Upper lobe of left lung (tissue), 6 donors: ENCODE results near the gene PLEKHA5. TPM values are rescaled to one million over a fixed set of nuclear protein-coding genes. Genes with fewer than 3 reads are reported as not detected.

Experiments used
- ATAC-seq, 2 donors: fragments of 200-7000 bp; cut with Tn5 transposase; one replicate each; pipeline ENCODE4 v1.9.1; 2022; ENCODE audit warnings: mild to moderate bottlenecking in 2 of 2, moderate library complexity in 2 of 2; ENCODE audit not compliant: low FRiP score in 2 of 2
- DNase-seq, 2 donors: peaks; one replicate each; pipeline ENCODE4 v3.0.0-alpha.2; 2019 to 2020
- H3K27ac ChIP-seq, 4 donors: fragments of 200-600 bp; sonication (generic); one replicate each; pipeline ENCODE4 v1.5.1; 2016 to 2019
- H3K27me3 ChIP-seq, 4 donors: fragments of 200-600 bp; sonication (generic); one replicate each; pipeline ENCODE4 v1.5.1; 2017 to 2019
- H3K36me3 ChIP-seq, 4 donors: fragments of 200-600 bp; sonication (generic); one replicate each; pipeline ENCODE4 v1.5.1; 2016 to 2019
- H3K4me1 ChIP-seq, 4 donors: fragments of 200-600 bp; sonication (generic); one replicate each; pipeline ENCODE4 v1.5.1; 2018 to 2019
- H3K4me3 ChIP-seq, 4 donors: fragments of 200-600 bp; sonication (generic); one replicate each; pipeline ENCODE4 v1.5.1; 2017 to 2019; ENCODE audit warnings: mild to moderate bottlenecking in 2 of 4, moderate library complexity in 1 of 4
- H3K9me3 ChIP-seq, 4 donors: fragments of 200-600 bp; sonication (generic); one replicate each; pipeline ENCODE4 v1.5.1; 2018 to 2019
- EP300 ChIP-seq, 4 donors: sonication (generic); formaldehyde crosslinking; IDR thresholded peaks; one replicate each; pipeline ENCODE4 v1.5.1; 2017; ENCODE audit warnings: antibody characterized with exemption in 4 of 4, control low read depth in 2 of 4
- POLR2A ChIP-seq, 4 donors: fragments of 450-650 bp; IDR thresholded peaks; one replicate each; pipeline ENCODE4 v1.5.1; 2016 to 2017; ENCODE audit warnings: antibody characterized with exemption in 4 of 4, mild to moderate bottlenecking in 2 of 4
- POLR2AphosphoS5 ChIP-seq, 2 donors: sonication (generic); formaldehyde crosslinking; IDR thresholded peaks; one replicate each; pipeline ENCODE4 v1.5.1; 2017; ENCODE audit warnings: antibody characterized with exemption in 2 of 2
- WGBS, 2 donors: methylation state at CpG; one replicate each; pipeline ENCODE4 v1.1.5; 2017 to 2018; 5-methylcytosine and 5-hydroxymethylcytosine counted together
- total RNA-seq, 6 donors: library from RNA; depleted of rRNA in 4 of 6; stranded (reverse); fragments of >200 nt in 4 of 6; gene quantifications; one replicate each; pipeline versions ENCODE4 v1.1.0 to v1.2.1, GENCODE V29; 2016 to 2021
- TF ChIP-seq, protein P1 (sequence below), 6 experiments: fragments of 450-650 bp in 4 of 6; fragments of 200-600 bp in 2 of 6; sonication (generic) in 2 of 6; IDR thresholded peaks; one replicate each; pipeline ENCODE4 v1.5.1; 2016 to 2019; ENCODE audit warnings: antibody characterized with exemption in 6 of 6
- donor health status: DM: no; HTN: no; CAD: no; lungs with moderate emphysema.
- donor health status: DM: no; HTN: yes; CAD: no; lungs with severe emphysema.

Gene PLEKHA5
- total RNA-seq, 6 donors from 2014 or later, result 18.5 to 89.6 (median 25.9) TPM

GRCh38 chr12:19105463-19105862 lies 24.1 kb upstream of the PLEKHA5 start:
- 64 to 85% methylated on average over 3 of the region's 3 CpGs for WGBS, 2 donors
- DNase-seq (peak in 1 of 2 donors; percentile 71), ATAC-seq (peak; percentile 63 to 92)
- Histone ChIP-seq H3K27me3 (no peaks in the 10 kb centered on the region), H3K4me1 (no peaks in the 10 kb centered on the region), H3K4me3 (no peak overlapping the region), H3K9me3 (no peaks in the 10 kb centered on the region), H3K27ac (no peak overlapping the region), H3K36me3 (no peaks in the 10 kb centered on the region)
- TF ChIP-seq, protein P1, sequence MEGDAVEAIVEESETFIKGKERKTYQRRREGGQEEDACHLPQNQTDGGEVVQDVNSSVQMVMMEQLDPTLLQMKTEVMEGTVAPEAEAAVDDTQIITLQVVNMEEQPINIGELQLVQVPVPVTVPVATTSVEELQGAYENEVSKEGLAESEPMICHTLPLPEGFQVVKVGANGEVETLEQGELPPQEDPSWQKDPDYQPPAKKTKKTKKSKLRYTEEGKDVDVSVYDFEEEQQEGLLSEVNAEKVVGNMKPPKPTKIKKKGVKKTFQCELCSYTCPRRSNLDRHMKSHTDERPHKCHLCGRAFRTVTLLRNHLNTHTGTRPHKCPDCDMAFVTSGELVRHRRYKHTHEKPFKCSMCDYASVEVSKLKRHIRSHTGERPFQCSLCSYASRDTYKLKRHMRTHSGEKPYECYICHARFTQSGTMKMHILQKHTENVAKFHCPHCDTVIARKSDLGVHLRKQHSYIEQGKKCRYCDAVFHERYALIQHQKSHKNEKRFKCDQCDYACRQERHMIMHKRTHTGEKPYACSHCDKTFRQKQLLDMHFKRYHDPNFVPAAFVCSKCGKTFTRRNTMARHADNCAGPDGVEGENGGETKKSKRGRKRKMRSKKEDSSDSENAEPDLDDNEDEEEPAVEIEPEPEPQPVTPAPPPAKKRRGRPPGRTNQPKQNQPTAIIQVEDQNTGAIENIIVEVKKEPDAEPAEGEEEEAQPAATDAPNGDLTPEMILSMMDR (IDR thresholded peaks at IDR 0.05), result no peak
- TF ChIP-seq EP300 (IDR thresholded peaks at IDR 0.05) (peak in 2 of 4 donors; percentile 30 to 59), POLR2A (IDR thresholded peaks at IDR 0.05) (no peak), POLR2AphosphoS5 (IDR thresholded peaks at IDR 0.05) (peak; percentile 24 to 27)

DNA sequence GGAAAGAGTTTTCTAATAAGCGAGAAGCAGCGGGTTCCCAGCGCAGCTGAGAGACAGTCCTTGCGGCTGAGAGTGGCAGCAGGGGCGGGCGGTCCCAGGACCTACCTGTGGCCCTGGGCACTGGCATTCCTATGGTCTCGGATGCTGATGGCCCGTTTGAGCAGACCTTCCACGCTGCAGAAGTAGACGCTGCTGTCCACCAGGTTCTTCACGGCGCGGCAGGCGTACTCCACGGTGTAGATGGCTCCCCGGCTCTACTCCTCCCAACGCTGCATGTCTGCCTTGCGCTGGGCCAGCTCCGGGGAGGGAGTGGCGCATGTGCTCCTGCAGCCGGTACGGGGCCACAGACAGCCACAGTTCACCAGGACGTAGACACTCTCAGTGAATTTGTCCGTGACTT lies 21.8 kb upstream of the PLEKHA5 start:
- H3K36me3 ChIP-seq, result no peaks in the 10 kb centered on the region
- ATAC-seq, result peak in 1 of 2 donors; percentile 71
- no peaks in the 10 kb centered on the region for H3K9me3 ChIP-seq
- no peaks in the 10 kb centered on the region for H3K4me1 ChIP-seq
- WGBS, 2 donors, result 92 to 96% methylated on average over 24 of the region's 24 CpGs
- H3K4me3 ChIP-seq, result no peak overlapping the region
- H3K27me3 ChIP-seq, result no peaks in the 10 kb centered on the region
- H3K27ac ChIP-seq, result no peak overlapping the region
- TF ChIP-seq EP300 (IDR thresholded peaks at IDR 0.05), result no peak
- TF ChIP-seq POLR2AphosphoS5 (IDR thresholded peaks at IDR 0.05), result no peak
- TF ChIP-seq, protein P1 (IDR thresholded peaks at IDR 0.05), result no peak
- peak in 1 of 2 donors; percentile 59 for DNase-seq

DNA sequence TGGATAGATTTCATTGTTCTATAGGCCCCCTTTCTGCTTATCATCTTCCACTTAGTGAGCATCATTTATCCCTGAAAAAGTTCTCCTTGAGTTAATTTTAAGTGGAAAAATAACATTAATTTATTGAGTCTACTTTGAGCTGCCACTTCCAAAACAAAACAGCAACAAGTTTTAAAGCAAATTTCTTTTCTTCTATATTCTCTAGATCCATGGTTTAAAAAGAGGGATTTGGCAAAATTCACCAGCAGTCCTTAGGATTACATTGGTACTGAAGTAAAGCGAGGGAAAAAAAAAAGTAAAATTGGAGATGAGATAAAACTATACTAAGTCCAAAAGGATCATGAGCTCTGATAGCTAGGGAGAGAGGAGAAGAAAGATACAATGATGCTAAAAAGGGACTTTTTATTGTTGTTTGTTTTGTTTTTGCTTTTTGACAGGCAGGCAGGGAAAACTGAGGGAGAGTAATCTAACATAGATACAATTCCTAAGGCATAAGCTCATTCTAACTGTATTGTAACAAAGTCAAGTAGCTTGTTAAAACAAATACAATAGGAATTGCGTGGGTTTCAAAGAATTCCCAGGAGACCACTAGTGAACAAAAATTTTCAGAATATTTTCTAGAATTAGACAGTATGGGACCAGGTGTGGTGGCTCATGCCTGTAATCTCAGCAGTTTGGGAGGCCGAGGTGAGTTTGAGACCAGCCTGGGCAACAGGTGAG lies 19.2 kb upstream of the PLEKHA5 start:
- Histone ChIP-seq H3K27ac (no peak overlapping the region), H3K27me3 (no peaks in the 10 kb centered on the region), H3K4me3 (no peak overlapping the region), H3K36me3 (no peaks in the 10 kb centered on the region), H3K9me3 (no peaks in the 10 kb centered on the region), H3K4me1 (no peaks in the 10 kb centered on the region)
- DNase-seq (no peak), ATAC-seq (no peak)
- WGBS, 2 donors, result 83 to 90% methylated on average over 3 of the region's 3 CpGs
- TF ChIP-seq POLR2AphosphoS5 (IDR thresholded peaks at IDR 0.05) (no peak), EP300 (IDR thresholded peaks at IDR 0.05) (no peak)

- Histone ChIP-seq H3K9me3 (no peaks in the 10 kb centered on the region), H3K4me3 (no peak overlapping the region), H3K4me1 (no peaks in the 10 kb centered on the region), H3K27ac (no peak overlapping the region), H3K36me3 (no peaks in the 10 kb centered on the region), H3K27me3 (no peaks in the 10 kb centered on the region)
- ATAC-seq, result no peak
- TF ChIP-seq, protein P1 (IDR thresholded peaks at IDR 0.05), result no peak
- TF ChIP-seq POLR2A (IDR thresholded peaks at IDR 0.05) (no peak), POLR2AphosphoS5 (IDR thresholded peaks at IDR 0.05) (no peak), EP300 (IDR thresholded peaks at IDR 0.05) (no peak)
- no peak for DNase-seq
- 90 to 96% methylated on average over 3 of the region's 3 CpGs for WGBS, 2 donors
Observed at GRCh38 chr12:19113464-19113863, 16.1 kb upstream of the PLEKHA5 start.

- ATAC-seq (no peak), DNase-seq (no peak)
- Histone ChIP-seq H3K4me1 (no peaks in the 10 kb centered on the region), H3K27me3 (no peaks in the 10 kb centered on the region), H3K4me3 (no peak overlapping the region), H3K36me3 (no peaks in the 10 kb centered on the region), H3K27ac (no peak overlapping the region), H3K9me3 (no peaks in the 10 kb centered on the region)
- TF ChIP-seq, protein P1 (IDR thresholded peaks at IDR 0.05), result no peak
- TF ChIP-seq POLR2A (IDR thresholded peaks at IDR 0.05) (no peak), EP300 (IDR thresholded peaks at IDR 0.05) (no peak), POLR2AphosphoS5 (IDR thresholded peaks at IDR 0.05) (no peak)
- WGBS, 2 donors, result 66 to 71% methylated on average over 1 of the region's 1 CpG
Observed at GRCh38 chr12:19115285-19115684, 14.2 kb upstream of the PLEKHA5 start.
